Measurements from ENCODE around the gene DHRS7B. TPM values are rescaled to one million over a fixed set of nuclear protein-coding genes. Genes with fewer than 3 reads are reported as not detected.
"Not testable (repeated sequence)": the region's sequence is repeated elsewhere in the genome, so short reads cannot be mapped to it uniquely, and the experiment has no call there.

The DHRS7B gene
- total RNA-seq, 2 donors from 2014 or later = 13.6 to 19.0 TPM

DNA sequence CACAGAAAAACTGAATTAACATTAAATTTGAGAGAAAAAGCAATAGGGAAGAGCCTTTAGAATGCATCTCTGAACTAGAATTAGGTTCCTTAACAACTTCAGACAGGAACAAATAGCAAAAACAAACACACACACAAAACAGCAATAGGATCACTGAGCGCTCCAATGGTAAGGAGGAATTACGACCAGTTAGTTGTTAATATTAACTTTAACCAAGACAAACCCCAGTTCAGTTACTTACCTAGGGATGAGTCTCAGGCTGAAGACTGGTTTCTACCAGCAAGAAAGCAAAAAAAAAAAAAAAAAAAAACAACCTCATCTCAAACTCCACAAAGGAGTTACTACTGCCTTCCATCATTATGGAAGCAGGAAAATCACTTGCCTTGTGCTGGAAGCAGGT lies 14.6 kb downstream of the DHRS7B start:
- intact Hi-C loops (cut with DNase I) = loop anchor here in 1 of 2 donors (10.0 kb wide), 1 partner anchor 113 kb away; the partner anchor contains the start of gene NATD1
- DNase-seq (ENCODE audit: low spot score) = no peak

DNA sequence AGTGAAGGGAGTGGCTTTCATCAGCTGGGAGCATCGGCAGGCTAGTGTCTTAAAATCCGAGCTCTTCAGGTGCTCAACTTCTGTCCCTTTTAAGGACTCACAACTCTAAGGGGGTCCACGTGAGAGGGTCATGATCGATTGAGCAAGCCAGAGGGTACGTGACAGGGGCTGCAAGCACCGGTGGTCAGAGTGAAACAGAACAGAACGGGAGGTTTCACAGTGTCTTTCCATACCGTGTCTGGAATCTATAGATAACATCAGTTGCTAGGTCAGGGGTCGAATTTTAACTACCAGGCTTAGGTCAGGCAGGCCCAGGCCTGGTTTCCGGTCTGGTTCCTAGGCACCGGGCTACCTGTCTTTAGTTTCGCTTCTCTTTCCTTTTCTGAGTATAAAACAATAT lies 15.3 kb downstream of the DHRS7B start:
- intact Hi-C loops (cut with DNase I) = loop anchor here in 1 of 2 donors (10.0 kb wide), 1 partner anchor 113 kb away; the partner anchor contains the start of gene NATD1
- not testable (repeated sequence) for DNase-seq (ENCODE audit: low spot score)

DNA sequence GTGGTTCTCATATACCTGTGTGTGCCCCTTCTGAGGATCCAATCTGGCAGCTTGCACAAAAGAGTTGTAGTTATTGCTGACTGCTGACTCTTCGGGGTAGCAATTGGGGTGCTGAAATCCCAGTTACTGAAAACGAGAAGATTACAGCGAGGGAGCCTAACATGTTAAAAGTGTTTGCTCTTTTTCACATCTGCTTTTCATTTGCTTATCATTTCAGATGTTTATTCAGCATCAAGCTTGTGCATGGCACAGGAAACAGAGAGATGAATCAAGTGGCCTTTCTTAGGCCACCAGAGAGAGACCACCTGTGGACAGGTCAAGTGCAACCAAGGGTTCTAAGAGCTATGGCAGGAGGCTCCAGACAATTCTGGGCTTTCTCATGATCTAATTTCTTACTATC lies 16.9 kb downstream of the DHRS7B start:
- no peak for DNase-seq (ENCODE audit: low spot score)
- intact Hi-C loops (cut with DNase I) = loop anchor here in 1 of 2 donors (10.0 kb wide), 1 partner anchor 111 kb away; the partner anchor contains the start of gene NATD1

DNA sequence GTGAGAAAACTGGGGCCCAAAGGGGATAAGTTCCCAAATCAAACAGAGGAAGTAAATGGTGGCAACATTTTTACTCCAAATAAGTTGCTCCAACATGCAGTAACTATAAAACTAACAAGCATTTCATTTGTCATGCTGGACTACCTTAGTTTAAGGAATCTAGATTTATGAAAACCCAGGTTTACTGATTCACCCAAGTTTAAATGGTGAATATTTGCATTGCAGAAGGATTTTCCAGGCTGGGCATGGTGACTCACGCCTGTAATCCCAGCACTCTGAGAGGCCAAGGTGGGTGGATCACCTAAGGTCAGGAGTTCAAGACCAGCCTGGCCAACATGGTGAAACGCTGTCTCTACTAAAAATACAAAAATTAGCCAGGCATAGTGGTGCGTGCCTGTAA lies 17.5 kb downstream of the DHRS7B start:
- not testable (repeated sequence) for DNase-seq (ENCODE audit: low spot score)
- intact Hi-C loops (cut with DNase I) = loop anchor here in 1 of 2 donors (10.0 kb wide), 1 partner anchor 111 kb away; the partner anchor contains the start of gene NATD1

DNA sequence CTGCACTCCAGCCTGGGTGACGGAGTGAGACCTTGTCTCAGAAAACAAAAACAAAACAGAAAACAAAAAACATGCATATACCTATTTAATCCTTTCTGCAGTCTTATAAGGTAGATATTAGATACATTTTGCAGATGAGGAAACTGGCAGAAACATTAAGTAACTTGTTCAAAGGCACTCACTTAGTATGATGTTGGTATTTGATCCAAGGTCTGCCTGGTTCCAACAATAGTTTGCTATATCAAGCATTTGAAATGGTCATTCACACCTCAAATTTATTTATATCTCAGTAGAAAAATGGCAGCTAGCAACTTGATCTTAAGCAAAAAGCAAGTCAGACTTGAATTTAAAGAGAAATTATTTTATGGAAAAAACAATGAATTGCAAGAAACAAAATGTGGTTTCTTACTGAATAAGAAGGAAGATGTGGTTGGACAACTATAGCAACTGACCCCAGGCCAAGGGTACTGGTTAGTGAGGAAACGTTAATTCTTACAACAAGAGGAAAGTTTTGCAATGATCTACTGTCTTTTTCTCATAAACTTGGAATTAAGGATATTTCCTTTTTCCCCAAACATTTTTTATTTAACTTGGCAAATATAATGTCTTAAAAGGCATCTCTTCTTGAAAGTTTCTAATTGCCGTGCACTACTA lies 19.7 kb downstream of the DHRS7B start:
- no peak for DNase-seq (ENCODE audit: low spot score)
- intact Hi-C loops (cut with DNase I) = loop anchor here in 1 of 2 donors (10.0 kb wide), 1 partner anchor 108 kb away; the partner anchor contains the start of gene NATD1

DNA sequence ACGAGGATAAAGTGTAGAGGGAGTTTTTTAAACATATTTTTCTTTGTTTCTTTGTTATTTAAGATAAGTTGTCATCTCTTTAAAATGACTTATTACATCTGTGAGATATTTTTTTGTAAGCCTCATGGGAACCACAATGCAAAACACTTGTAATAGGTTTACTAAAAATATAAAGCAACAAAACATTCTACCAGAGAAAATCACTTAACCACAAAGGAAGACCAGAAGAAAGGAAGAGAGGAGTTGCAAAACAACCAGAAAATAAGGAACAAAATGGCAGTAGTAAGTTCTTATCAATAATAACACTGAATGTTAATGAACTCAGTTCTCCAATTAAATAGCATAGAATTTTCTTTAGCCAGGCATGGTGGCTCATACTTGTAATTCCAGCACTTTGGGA lies 22.9 kb downstream of the DHRS7B start:
- no peak for DNase-seq (ENCODE audit: low spot score)
- intact Hi-C loops (cut with DNase I) = loop anchor here in 1 of 2 donors (10.0 kb wide), 1 partner anchor 105 kb away; the partner anchor contains the start of gene NATD1

DNA sequence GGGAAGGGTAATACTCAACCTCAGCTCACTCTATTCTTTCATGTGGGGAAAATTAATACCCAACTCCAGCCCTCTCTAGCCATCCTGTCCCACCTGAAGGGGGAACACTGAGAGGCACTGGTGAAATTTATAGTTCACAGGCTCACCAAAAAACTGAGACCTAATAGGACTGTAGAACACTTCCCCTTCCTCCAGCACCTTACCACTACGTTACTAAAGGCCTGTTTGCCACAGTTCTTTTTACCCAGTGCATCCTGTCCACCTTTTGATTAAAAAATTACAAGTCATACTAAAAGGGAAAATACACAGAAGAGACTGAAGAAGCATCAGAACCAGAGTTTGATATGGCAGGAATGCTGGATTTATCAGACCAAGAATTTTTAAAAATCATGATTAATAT lies 26.0 kb downstream of the DHRS7B start:
- intact Hi-C loops (cut with DNase I) = no loop called here

DNA sequence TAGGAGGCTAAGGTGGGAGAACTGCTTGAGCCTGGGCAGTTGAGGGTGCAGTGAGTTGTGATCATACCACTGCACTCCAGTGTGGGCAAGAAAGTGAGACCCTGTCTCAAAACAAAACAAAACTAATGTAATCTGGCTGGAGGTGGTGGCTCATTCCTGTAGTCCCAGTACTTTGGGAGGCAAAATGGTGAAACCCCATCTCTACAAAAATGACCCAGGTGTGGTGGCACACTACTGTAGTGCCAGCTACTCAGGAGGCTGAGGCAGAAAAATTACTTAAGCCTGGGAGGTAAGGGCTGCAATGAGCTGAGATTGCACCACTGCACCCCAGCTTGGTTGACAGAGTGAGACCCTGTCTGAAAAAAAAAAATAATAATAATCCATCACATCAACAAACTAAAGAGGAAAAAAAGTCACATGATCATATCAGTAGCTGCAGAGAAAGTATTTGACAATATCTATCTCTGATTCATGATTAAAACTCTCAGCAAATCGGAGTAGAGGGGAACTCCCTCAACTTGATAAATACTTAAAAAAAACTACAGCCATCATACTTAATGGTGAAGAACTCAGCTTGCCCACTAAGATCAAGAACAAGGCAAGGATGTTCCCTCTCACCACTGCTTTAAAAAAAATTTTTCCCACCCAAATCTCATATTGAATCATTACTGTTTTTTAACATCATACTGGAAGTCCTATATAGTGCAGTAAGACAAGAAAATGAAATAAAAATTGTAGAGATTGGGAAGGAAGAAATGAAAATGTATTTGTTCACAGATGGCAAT lies 31.0 kb downstream of the DHRS7B start:
- intact Hi-C loops (cut with DNase I) = no loop called here

More for the DNA sequence above, 26.0 kb downstream of the DHRS7B start:
- DNase-seq (ENCODE audit: low spot score) = no peak

DNA sequence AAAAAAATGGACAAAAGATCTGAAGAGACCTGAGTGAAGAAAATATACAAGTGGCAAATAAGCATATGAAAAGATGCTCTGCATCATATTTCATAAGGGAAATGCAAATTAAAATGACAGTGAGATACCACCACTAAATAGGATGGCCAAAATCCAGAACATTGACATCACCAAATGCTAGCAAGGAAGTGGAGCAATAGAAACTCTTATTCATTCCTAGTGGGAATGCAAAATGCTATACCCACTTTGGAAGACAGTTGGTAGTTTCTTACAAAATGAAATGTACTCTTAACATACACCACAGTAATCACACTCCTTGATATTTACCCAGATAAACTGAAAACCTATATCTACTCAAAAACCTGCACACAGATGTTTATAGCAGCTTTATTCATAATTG lies 33.6 kb downstream of the DHRS7B start:
- DNase-seq (ENCODE audit: low spot score) = no peak
- intact Hi-C loops (cut with DNase I) = no loop called here

More for the DNA sequence above, 31.0 kb downstream of the DHRS7B start:
- no peak for DNase-seq (ENCODE audit: low spot score)

DNA sequence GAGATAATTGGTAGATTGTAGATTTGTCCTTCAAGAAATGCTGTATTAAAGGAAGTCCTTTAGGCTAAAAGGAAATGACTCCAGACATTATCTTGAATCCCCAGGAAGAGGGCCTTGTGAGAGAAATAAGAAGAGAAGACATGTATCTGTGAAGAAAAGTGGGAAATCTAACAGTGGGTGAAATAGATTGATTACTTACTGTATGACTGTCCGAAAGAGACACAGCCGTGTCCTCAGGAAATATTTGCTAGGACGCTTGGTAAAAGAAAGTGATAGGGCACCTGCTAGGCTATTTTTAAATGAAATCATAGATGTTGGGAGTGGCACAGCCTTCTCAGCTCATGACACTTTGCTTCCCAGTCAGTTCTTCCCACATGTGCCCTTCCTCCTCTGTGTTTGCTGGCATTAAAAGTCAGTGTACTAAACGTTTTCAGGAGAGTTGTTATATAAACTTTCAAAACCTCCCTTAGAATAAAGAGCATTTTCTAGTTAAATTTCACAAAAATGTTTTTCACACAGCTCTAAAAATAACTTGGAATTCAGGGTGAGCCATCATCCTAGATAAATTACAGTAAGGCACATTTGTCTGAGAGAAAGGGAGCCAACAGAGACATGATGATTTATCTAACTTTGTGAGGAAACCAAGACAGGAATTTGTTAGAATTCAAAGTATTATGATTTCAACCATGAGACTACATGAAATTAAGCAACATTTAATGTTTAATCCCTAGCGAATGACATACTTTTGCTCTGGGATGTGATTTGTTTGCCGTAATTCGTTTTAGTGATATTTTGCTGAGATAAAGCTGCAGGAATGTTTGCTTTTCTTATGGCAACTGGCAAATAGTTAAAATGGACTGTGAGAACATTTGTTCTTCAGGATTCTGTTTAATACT lies 35.0 kb downstream of the DHRS7B start:
- intact Hi-C loops (cut with DNase I) = no loop called here
- no peak for DNase-seq (ENCODE audit: low spot score)

DNA sequence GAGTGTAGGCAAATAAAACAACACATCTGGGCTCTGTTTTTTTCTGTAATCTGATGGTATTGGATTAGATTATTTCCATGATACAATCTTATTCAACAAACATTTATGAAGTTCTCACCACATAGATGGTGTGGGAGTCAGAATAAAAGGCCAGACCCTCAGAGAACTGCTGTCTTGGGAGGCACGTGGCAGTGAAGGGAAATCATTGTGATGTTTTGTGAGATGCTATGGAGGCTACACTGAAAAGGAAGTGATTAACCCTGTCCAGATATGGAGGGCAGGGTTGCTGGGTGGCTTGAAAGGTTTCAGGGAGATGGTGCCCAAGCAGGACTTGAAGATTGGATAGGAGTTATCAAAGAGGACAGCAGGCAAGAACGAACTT lies 35.6 kb downstream of the DHRS7B start:
- no peak for DNase-seq (ENCODE audit: low spot score)
- intact Hi-C loops (cut with DNase I) = no loop called here

DNA sequence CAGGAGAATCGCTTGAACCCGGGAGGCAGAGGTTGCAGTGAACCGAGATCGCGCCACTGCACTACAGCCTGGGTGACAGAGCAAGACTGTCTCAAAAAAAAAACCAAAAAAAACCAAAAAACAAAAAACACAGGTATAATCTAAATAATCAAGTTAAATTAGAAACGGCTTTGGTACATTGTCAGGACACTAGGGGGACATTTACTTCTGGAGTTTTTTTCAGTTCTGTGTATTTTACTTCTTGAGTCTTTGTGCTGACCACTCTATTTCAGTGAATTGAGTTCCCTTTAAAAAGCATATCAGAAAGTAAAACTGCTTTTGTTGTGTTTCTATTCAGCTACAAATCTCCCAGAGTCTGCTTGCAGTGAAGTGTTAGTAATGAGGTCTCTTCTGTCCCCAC lies 36.3 kb downstream of the DHRS7B start:
- DNase-seq (ENCODE audit: low spot score) = no peak
- intact Hi-C loops (cut with DNase I) = no loop called here

DNA sequence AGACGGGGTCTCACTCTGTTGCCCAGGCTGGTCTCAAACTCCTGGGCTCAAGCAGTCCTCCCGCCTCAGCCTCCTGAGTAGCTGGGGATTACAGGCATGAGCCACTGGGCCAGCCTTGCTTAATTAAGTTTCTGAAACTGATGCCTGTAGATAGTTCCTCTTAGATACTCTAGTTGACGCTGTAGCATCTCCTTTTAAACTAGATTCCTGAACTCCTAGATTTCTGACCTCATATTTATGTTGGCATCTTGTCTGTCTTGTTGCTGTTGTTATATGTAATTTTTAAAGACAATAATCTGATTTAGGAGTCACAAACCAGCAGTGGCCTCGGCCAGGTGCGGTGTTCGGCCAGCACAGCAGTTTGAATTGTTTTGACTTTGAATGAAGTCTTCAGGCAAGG lies 37.5 kb downstream of the DHRS7B start:
- intact Hi-C loops (cut with DNase I) = no loop called here
- DNase-seq (ENCODE audit: low spot score) = no peak

DNA sequence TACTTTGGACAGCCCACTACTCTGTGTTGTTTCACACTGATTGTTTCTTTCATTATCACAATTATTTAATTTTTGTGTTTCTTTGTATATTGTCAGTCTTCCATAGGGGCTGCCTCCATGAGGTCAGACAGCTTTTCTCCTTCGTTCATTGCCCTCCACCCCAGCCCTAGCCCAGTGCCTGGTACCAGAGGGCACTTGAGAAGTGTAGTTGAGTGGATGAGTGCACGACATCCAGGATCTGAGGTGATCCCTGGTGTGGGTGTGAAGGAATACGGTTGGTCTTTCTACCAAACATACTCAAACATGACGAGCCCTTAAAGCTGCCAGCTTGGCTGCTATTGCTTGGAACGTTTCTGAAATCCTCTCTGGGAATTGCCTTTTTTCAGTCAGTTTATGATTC lies 37.9 kb downstream of the DHRS7B start:
- no peak for DNase-seq (ENCODE audit: low spot score)
- intact Hi-C loops (cut with DNase I) = loop anchor here in 1 of 2 donors (5.0 kb wide), 1 partner anchor 43 kb away; no protein-coding TSS in a partner anchor

DNA sequence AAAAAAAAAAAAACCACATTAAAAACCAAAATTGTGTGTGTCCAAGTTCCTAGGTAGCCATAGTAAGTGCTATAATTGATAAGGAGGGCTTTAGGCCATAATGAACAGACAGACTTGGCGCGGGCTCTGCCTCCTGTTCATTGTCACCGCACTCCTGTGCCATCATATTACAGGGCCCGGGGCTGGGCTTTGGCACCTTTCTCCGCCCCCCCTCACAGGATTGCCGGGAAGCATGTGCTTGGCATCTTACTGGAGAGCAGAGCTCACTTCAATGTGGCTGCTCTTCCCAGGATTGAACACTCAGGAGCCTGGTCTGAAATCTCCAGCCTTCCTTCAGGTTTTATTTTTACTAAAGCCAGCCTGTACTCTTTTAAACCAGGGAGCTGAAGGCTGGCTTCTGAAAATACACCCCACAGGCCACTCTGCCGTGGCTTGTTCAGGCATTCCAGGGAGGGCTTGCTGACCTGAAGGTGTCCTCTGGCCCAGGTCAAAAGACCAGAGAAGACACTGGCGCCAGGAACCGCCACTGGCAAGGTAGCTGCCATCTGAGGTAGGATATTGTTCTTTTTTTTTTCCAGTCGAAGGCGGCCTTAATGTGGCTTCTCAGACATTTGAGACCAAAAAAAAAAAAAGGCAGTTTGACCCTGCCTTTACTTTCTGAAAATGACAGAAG lies 39.3 kb downstream of the DHRS7B start:
- DNase-seq (ENCODE audit: low spot score) = no peak
- intact Hi-C loops (cut with DNase I) = loop anchor here in 1 of 2 donors (5.0 kb wide), 1 partner anchor 41 kb away; no protein-coding TSS in a partner anchor

DNA sequence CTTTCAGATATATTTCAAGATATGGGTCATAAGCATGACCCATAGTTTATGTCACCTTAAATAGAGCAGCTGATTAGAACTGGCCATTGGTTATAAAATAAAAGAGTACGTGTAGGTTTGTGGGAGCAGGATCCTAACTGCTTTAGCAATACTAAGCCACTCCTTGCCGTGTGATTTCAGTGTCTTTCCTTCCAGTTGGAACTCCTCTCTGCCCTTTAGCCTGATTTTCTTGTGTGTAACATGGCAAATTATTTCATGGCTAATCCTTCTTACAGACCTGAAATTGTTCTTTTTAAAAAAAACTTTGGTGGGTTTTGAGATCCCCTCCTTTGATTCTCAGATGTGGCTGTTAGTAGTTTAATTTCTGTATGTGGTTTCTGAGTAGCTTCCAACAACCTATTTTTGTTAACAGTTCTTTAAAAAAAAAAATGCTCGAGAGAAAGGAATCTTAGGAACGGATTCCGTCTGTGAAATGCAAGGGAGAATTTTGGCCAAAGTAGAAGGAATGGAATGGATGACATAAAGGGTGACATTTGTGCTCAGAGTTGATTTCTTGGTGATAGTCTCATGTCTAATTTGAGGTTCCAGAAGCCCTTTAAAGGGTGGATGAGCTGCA lies 39.9 kb downstream of the DHRS7B start:
- no peak for DNase-seq (ENCODE audit: low spot score)
- intact Hi-C loops (cut with DNase I) = loop anchor here in 1 of 2 donors (5.0 kb wide), 1 partner anchor 41 kb away; no protein-coding TSS in a partner anchor

DNA sequence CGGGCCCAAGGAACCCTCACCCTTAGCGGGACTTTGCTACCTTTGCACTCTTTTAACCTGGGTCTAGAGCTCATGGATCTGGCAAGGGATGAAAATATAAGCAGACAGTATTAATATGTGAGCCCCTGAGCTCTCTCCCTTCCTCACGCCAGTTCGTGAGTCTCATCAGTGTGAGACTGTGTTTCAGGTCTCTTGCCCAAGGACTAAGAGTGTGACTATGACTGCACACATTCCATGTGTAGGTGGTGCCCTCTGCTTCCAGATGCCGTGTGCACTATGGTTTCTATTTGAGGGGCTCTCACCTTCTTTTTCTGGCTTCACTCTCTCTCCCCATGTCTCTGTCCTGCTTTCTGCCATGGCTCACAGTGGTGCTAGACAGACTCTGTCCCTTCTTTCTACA lies 40.5 kb downstream of the DHRS7B start:
- intact Hi-C loops (cut with DNase I) = loop anchor here in 1 of 2 donors (5.0 kb wide), 1 partner anchor 40 kb away; no protein-coding TSS in a partner anchor
- DNase-seq (ENCODE audit: low spot score) = no peak

DNA sequence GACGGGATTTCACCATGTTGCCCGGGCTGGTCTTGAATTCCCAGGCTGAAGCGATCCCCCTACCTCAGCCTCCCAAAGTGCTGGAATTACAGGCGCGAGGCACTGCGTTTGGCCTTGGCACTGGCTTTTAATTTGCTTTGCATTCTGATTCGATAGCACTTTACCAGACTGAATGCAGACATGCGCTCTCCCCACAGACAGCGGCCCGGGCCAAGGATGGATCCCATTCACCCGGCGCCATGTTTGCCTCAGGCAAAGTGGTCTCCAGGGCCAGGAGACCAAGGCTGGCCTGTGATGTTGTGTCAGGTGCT lies 41.7 kb downstream of the DHRS7B start:
- DNase-seq (ENCODE audit: low spot score) = no peak
- intact Hi-C loops (cut with DNase I) = loop anchor here in 1 of 2 donors (5.0 kb wide), 1 partner anchor 39 kb away; no protein-coding TSS in a partner anchor

Data from posterior vena cava (tissue), 2 donors.